ENCODE measurements around the gene GXYLT2. TPM values are rescaled to one million over a fixed set of nuclear protein-coding genes. Genes with fewer than 3 reads are reported as not detected.

The GXYLT2 gene
- total RNA-seq, 1 donor from 2014 or later = 7.8 TPM

DNA sequence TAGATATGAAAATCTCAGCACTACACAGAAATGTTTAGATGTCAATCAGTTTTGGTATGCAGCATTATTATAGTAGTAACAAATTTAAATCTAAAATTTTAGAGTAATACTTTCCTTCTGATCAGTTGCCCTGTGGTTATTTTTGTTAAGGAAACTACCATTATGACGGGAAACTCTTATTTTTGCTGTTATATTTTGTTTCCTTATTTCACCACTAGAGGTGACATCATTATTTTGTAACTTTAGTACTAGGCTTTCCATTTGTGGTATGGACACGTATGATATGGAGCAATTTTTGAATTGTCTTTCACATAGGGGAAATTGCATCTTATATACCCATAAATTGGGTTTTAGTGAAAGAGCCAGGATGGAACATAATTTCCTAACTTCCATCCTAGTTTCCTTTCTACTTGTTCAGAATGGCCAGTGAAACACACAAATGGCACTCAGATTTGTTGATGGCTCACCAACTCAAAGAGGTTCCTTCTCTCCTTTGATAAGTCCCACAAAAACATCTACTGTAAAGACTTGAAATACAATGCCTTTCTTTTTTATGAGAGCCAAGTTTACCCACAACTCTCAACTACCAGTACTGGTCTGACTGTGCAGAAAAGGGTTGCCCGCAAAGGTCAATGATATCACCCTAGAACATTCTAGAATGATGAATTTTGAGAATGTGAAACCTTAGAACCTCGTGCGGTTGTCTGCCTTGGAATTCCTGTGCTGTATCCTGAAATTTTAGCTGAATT is 89.4 kb downstream of the GXYLT2 start:
- Mint-ChIP-seq H3K4me3 (ENCODE audit: unreplicated experiment) (no peak overlapping the region), H3K4me1 (ENCODE audit: unreplicated experiment) (peaks cover 3% of the 10 kb centered on the region), H3K27me3 (ENCODE audit: unreplicated experiment) (peaks cover 2% of the 10 kb centered on the region), H3K36me3 (ENCODE audit: unreplicated experiment) (no peaks in the 10 kb centered on the region), H3K27ac (ENCODE audit: unreplicated experiment) (no peak overlapping the region), H3K9me3 (ENCODE audit: unreplicated experiment) (no peaks in the 10 kb centered on the region)
- DNase-seq (ENCODE audit: extremely low spot score, unreplicated experiment) = no peak
- TF ChIP-seq, protein P1, sequence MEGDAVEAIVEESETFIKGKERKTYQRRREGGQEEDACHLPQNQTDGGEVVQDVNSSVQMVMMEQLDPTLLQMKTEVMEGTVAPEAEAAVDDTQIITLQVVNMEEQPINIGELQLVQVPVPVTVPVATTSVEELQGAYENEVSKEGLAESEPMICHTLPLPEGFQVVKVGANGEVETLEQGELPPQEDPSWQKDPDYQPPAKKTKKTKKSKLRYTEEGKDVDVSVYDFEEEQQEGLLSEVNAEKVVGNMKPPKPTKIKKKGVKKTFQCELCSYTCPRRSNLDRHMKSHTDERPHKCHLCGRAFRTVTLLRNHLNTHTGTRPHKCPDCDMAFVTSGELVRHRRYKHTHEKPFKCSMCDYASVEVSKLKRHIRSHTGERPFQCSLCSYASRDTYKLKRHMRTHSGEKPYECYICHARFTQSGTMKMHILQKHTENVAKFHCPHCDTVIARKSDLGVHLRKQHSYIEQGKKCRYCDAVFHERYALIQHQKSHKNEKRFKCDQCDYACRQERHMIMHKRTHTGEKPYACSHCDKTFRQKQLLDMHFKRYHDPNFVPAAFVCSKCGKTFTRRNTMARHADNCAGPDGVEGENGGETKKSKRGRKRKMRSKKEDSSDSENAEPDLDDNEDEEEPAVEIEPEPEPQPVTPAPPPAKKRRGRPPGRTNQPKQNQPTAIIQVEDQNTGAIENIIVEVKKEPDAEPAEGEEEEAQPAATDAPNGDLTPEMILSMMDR (IDR thresholded peaks at IDR 0.05) = peak; percentile 12

DNA sequence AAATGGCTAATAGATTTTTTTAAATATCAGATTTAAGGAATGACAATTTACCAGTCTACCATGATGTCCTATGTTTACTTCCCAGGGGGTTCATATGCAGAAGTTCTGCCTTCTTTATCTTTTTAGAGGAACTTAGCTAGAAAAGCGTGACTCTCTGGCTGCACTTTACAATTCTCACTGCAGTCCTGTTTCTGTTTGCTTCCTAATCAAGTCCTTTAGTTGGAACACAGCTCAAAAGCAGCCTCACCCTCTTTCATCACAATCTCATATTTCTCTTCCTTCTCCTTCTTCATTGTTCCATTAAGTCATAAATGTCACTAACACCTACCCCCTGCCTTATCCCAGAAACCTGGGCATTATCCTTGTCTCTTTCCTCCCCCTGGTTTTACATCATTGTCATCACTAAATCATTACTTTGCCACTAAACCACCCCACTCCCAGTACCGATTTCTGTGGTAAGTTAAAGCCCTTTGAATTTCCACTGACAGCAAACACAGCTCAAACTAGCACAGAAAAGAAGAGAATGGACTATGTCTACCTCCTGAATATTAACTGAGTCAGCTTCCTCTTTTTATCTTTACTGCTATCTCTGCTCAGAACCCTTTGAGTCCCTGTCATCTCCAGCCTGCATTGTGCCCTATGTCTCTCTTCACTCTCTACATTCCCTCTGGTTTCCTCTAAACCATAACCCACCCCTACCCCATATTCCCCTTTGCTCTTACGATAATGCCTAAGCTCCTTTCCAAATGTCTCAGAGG is 94.9 kb downstream of the GXYLT2 start:
- Mint-ChIP-seq H3K9me3 (ENCODE audit: unreplicated experiment) (peaks cover 10% of the 10 kb centered on the region), H3K27me3 (ENCODE audit: unreplicated experiment) (peaks cover 2% of the 10 kb centered on the region), H3K27ac (ENCODE audit: unreplicated experiment) (no peak overlapping the region), H3K4me1 (ENCODE audit: unreplicated experiment) (no peaks in the 10 kb centered on the region), H3K36me3 (ENCODE audit: unreplicated experiment) (peaks cover 3% of the 10 kb centered on the region), H3K4me3 (ENCODE audit: unreplicated experiment) (no peak overlapping the region)
- TF ChIP-seq, protein P1 (IDR thresholded peaks at IDR 0.05) = no peak
- peak; percentile 10 for DNase-seq (ENCODE audit: extremely low spot score, unreplicated experiment)

DNA sequence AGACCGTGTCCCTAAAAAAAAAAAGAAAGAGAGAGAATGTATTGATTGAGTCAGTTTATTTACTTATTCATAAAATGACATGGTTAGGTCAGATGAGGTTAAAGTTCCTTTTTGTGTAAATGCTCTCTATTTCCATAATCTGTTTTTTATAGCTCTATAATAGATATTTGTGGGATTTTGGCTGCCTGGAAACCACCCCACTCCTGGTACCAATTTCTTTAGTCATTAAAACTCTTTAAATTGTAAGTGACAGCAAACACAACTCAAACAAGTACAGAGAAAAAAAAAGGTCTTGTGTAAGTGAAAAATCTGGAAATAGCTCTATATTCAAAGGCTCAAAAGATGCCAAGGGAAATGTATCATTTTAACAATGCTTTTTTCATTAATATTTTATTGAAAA is 97.7 kb downstream of the GXYLT2 start:
- DNase-seq (ENCODE audit: extremely low spot score, unreplicated experiment) = no peak
- H3K27me3 Mint-ChIP-seq (ENCODE audit: unreplicated experiment) = no peaks in the 10 kb centered on the region
- H3K9me3 Mint-ChIP-seq (ENCODE audit: unreplicated experiment) = peaks cover 10% of the 10 kb centered on the region
- H3K36me3 Mint-ChIP-seq (ENCODE audit: unreplicated experiment) = peaks cover 3% of the 10 kb centered on the region
- no peaks in the 10 kb centered on the region for H3K4me1 Mint-ChIP-seq (ENCODE audit: unreplicated experiment)
- TF ChIP-seq, protein P1 (IDR thresholded peaks at IDR 0.05) = no peak
- no peak overlapping the region for H3K27ac Mint-ChIP-seq (ENCODE audit: unreplicated experiment)
- no peak overlapping the region for H3K4me3 Mint-ChIP-seq (ENCODE audit: unreplicated experiment)

DNA sequence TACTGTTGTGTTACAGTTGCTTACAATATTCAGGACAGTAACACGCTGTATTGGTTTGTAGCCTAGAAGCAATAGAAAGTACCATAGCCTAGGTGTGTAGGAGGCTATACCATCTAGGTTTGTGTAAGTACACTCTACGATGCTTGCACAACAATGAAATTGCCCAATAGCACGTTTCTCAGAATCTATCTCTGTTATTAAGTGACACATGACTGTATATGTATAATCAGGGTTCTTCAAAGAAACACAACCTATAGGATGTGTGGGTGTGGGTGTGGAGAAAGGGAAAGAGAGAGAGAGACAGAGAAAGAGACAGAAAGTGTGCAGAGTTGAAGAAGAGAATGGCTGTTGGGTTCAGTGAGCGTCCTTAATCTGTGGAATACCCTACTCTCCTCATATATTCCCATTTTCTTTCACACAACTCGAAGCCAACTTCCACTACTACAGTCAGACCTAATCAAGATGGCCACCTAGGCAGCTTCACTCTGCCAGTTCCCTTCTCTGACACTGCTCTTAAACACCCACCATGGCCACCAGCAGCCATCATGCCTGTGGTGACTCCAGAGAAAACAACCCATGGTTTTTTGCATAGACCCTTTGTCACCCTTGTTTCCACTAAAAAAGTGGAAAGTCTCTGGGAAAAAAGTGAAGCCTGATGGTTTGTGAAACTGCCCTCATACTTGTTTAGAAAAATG is 103.0 kb downstream of the GXYLT2 start:
- DNase-seq (ENCODE audit: extremely low spot score, unreplicated experiment) = no peak
- TF ChIP-seq, protein P1 (IDR thresholded peaks at IDR 0.05) = no peak
- Mint-ChIP-seq H3K27ac (ENCODE audit: unreplicated experiment) (no peak overlapping the region), H3K4me3 (ENCODE audit: unreplicated experiment) (no peak overlapping the region), H3K27me3 (ENCODE audit: unreplicated experiment) (no peaks in the 10 kb centered on the region), H3K9me3 (ENCODE audit: unreplicated experiment) (peaks cover 4% of the 10 kb centered on the region), H3K4me1 (ENCODE audit: unreplicated experiment) (no peaks in the 10 kb centered on the region), H3K36me3 (ENCODE audit: unreplicated experiment) (peaks cover 3% of the 10 kb centered on the region)

DNA sequence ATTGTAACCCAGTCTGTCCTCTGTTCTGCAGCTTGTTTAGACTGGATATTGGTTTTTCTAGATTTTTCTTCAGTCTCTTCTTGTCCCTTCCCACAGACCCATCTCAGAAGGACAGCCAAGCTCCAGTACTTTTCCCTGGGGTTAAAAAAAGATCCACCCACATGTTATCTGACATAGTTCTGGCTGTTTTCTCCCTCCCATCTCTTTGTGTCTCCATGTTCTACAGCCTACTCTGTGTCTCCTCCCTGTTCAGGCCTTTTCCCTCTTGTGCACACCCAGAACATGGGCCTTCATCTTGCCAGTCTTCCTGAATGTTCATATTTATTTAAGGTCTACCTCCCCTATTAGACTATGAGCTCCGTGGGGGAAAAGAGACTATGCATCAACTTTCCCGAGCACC is 103.7 kb downstream of the GXYLT2 start:
- DNase-seq (ENCODE audit: extremely low spot score, unreplicated experiment) = no peak
- Mint-ChIP-seq H3K9me3 (ENCODE audit: unreplicated experiment) (no peaks in the 10 kb centered on the region), H3K36me3 (ENCODE audit: unreplicated experiment) (no peaks in the 10 kb centered on the region), H3K4me1 (ENCODE audit: unreplicated experiment) (peaks cover 2% of the 10 kb centered on the region), H3K27ac (ENCODE audit: unreplicated experiment) (no peak overlapping the region), H3K27me3 (ENCODE audit: unreplicated experiment) (no peaks in the 10 kb centered on the region), H3K4me3 (ENCODE audit: unreplicated experiment) (no peak overlapping the region)
- TF ChIP-seq, protein P1 (IDR thresholded peaks at IDR 0.05) = no peak
